Stimulated activated CD8-positive, alpha-beta memory T cell treated with anti-CD3 and anti-CD28 coated beads, Interleukin-7, amount 100 ng/mL, for 48 hours (primary cell): Measurements from ENCODE around the gene RNF145.
"Not testable (repeated sequence)": the region's sequence is repeated elsewhere in the genome, so short reads cannot be mapped to it uniquely, and the experiment has no call there.

Experiments
- DNase-seq, 2 donors: peaks; one replicate each; pipeline ENCODE4 v3.0.0-alpha.2; 2020; ENCODE audit warnings: low read depth in 1 of 2; ENCODE audit errors: extremely low read depth in 1 of 2

RNF145 gene

GRCh38 chr5:159121061-159121460 is 88.3 kb downstream of the RNF145 start:
- DNase-seq, result no peak

GRCh38 chr5:159120446-159120845 is 88.9 kb downstream of the RNF145 start:
- no peak for DNase-seq

GRCh38 chr5:159119842-159120241 is 89.5 kb downstream of the RNF145 start:
- not testable (repeated sequence) for DNase-seq

DNA sequence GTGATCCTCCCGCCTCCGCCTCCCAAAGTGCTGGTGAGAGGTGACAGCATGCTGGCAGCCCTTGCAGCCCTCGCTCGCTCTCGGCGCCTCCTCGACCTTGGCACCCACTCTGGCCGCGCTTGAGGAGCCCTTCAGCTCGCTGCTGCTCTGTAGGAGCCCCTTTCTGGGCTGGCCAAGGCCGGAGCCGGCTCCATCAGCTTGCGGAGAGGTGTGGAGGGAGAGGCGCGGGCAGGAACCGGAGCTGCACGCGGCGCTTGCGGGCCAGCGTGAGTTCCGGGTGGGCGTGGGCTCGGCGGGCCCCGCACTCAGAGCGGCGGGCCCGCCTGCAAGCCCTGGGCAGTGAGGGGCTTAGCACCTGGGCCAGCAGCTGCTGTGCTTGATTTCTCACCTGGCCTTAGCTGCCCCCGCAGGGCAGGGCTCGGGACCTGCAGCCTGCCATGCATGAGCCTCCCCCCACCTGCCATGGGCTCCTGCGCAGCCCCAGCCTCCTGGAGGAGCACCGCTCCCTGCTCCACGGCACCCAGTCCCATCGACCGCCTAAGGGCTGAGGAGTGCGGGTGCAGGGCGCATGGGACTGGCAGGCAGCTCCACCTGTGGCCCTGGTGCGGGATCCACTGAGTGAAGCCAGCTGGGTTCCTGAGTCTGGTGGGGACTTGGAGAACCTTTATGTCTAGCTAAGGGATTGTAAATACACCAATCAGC is 90.2 kb downstream of the RNF145 start:
- DNase-seq, result not testable (repeated sequence)

- no peak for DNase-seq
These were observed 95.9 kb downstream of the RNF145 start for GRCh38 chr5:159113405-159113804.

DNA sequence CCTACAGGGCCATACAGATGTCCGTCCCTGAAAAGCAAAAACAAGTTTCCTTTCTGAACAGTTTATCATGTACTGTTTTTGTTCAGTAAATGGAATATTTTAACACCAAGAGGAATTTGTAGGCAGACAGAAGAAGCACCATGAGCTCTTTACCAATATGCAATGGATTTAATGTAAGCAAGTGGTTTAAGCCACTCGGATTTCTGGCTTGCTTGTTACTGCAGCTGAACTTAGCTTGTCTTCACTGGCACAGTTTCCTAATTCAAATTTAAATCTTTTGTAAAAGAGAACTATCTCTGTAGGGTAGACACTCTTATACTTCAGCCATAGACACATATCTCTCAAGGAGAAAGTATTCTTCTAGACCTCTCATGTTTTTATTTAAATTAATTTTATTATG is 96.9 kb downstream of the RNF145 start:
- no peak for DNase-seq
